ENCODE measurements around the gene MMP1.

- no peak for TF ChIP-seq EZH2phosphoT487 (conservative IDR thresholded peaks at IDR 0.05; ENCODE audit: low read length)
- TF ChIP-seq, protein P1, sequence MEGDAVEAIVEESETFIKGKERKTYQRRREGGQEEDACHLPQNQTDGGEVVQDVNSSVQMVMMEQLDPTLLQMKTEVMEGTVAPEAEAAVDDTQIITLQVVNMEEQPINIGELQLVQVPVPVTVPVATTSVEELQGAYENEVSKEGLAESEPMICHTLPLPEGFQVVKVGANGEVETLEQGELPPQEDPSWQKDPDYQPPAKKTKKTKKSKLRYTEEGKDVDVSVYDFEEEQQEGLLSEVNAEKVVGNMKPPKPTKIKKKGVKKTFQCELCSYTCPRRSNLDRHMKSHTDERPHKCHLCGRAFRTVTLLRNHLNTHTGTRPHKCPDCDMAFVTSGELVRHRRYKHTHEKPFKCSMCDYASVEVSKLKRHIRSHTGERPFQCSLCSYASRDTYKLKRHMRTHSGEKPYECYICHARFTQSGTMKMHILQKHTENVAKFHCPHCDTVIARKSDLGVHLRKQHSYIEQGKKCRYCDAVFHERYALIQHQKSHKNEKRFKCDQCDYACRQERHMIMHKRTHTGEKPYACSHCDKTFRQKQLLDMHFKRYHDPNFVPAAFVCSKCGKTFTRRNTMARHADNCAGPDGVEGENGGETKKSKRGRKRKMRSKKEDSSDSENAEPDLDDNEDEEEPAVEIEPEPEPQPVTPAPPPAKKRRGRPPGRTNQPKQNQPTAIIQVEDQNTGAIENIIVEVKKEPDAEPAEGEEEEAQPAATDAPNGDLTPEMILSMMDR (IDR thresholded peaks at IDR 0.05; ENCODE audit: insufficient read depth, low read length, poor library complexity, severe bottlenecking), result no peak
Measured at GRCh38 chr11:102830001-102830727, 32.2 kb upstream of the MMP1 start.

Data from SU-DHL-6 (cell line).